Activated naive CD4-positive, alpha-beta T cell treated with anti-CD3 and anti-CD28 coated beads, Interleukin-2, amount 50 U/mL, for 72 hours (primary cell): Measurements from ENCODE around the gene TCTA. TPM values are rescaled to one million over a fixed set of nuclear protein-coding genes. Genes with fewer than 3 reads are reported as not detected.

Source experiments
- ATAC-seq, 2 donors: fragments of 150-1000 bp; cut with Tn5 transposase; 2 replicates each; pipeline ENCODE4 v1.10.0; 2021; ENCODE audit warnings: mild to moderate bottlenecking in 2 of 2, moderate library complexity in 2 of 2
- DNase-seq, 2 donors: peaks; one replicate each; pipeline ENCODE4 v3.0.0; 2021 to 2022; ENCODE audit warnings: low spot score in 2 of 2
- H3K27ac Mint-ChIP-seq, 2 donors: one replicate each; pipeline ENCODE4 v1.8.0; 2022; ENCODE audit warnings: mild to moderate bottlenecking in 2 of 2, mixed read lengths in 2 of 2
- H3K36me3 Mint-ChIP-seq, 2 donors: one replicate each; pipeline ENCODE4 v1.8.0; 2022; ENCODE audit warnings: mixed read lengths in 2 of 2
- H3K9me3 Mint-ChIP-seq, 2 donors: one replicate each; pipeline ENCODE4 v1.8.0; 2022; ENCODE audit warnings: mixed read lengths in 2 of 2
- total RNA-seq, 2 donors: library from RNA; stranded (reverse); gene quantifications; one replicate each; pipeline ENCODE4 v1.2.3, GENCODE V29; 2022

The TCTA gene
- total RNA-seq, 2 donors from 2014 or later, result 9.2 to 17.0 TPM

- ATAC-seq, result no peak
- H3K27ac Mint-ChIP-seq, result no peak overlapping the region
- H3K9me3 Mint-ChIP-seq, result no peaks in the 10 kb centered on the region
- DNase-seq, result no peak
- H3K36me3 Mint-ChIP-seq, result no peaks in the 10 kb centered on the region
Measured at GRCh38 chr3:49424816-49425215, 12.6 kb downstream of the TCTA start.

- Mint-ChIP-seq H3K36me3 (no peaks in the 10 kb centered on the region), H3K9me3 (no peaks in the 10 kb centered on the region), H3K27ac (peak overlapping the region in 1 of 2 donors; percentile 91)
- DNase-seq (no peak), ATAC-seq (no peak)
Measured at GRCh38 chr3:49427586-49427985, 15.4 kb downstream of the TCTA start.

- H3K27ac Mint-ChIP-seq, result peak overlapping the region; percentile 91 to 99
- no peaks in the 10 kb centered on the region for H3K9me3 Mint-ChIP-seq
- no peaks in the 10 kb centered on the region for H3K36me3 Mint-ChIP-seq
- peak; percentile 0 to 1 for ATAC-seq
- DNase-seq, result no peak
Measured at GRCh38 chr3:49428752-49429080, 16.5 kb downstream of the TCTA start.

- Mint-ChIP-seq H3K9me3 (no peaks in the 10 kb centered on the region), H3K36me3 (no peaks in the 10 kb centered on the region), H3K27ac (peak overlapping the region in 1 of 2 donors; percentile 86)
- ATAC-seq, result no peak
- no peak for DNase-seq
Measured at GRCh38 chr3:49434731-49435130, 22.5 kb downstream of the TCTA start.

- no peaks in the 10 kb centered on the region for H3K9me3 Mint-ChIP-seq
- DNase-seq (no peak), ATAC-seq (no peak)
- H3K36me3 Mint-ChIP-seq, result no peaks in the 10 kb centered on the region
- H3K27ac Mint-ChIP-seq, result no peak overlapping the region
Measured at GRCh38 chr3:49445391-49445790, 33.2 kb downstream of the TCTA start.

GRCh38 chr3:49453621-49454020 is 41.4 kb downstream of the TCTA start:
- Mint-ChIP-seq H3K36me3 (no peaks in the 10 kb centered on the region), H3K27ac (no peak overlapping the region), H3K9me3 (no peaks in the 10 kb centered on the region)
- ATAC-seq (no peak), DNase-seq (no peak)

GRCh38 chr3:49454458-49454857 is 42.2 kb downstream of the TCTA start:
- peak in 1 of 2 donors; percentile 52 for ATAC-seq
- H3K9me3 Mint-ChIP-seq, result no peaks in the 10 kb centered on the region

GRCh38 chr3:49454898-49455681 is 42.9 kb downstream of the TCTA start:
- DNase-seq, result no peak
- no peak for ATAC-seq
- Mint-ChIP-seq H3K27ac (peak overlapping the region in 1 of 2 donors; percentile 26), H3K36me3 (no peaks in the 10 kb centered on the region), H3K9me3 (no peaks in the 10 kb centered on the region)

More at GRCh38 chr3:49454458-49454857, 42.2 kb downstream of the TCTA start:
- H3K27ac Mint-ChIP-seq, result no peak overlapping the region
- no peak for DNase-seq
- H3K36me3 Mint-ChIP-seq, result no peaks in the 10 kb centered on the region

- ATAC-seq (no peak), DNase-seq (no peak)
- Mint-ChIP-seq H3K9me3 (no peaks in the 10 kb centered on the region), H3K27ac (peak overlapping the region in 1 of 2 donors; percentile 22), H3K36me3 (no peaks in the 10 kb centered on the region)
Measured at GRCh38 chr3:49456466-49456865, 44.2 kb downstream of the TCTA start.

- H3K27ac Mint-ChIP-seq, result no peak overlapping the region
- ATAC-seq (no peak), DNase-seq (no peak)
- H3K36me3 Mint-ChIP-seq, result no peaks in the 10 kb centered on the region
- H3K9me3 Mint-ChIP-seq, result no peaks in the 10 kb centered on the region
Measured at GRCh38 chr3:49460188-49460890, 48.1 kb downstream of the TCTA start.

GRCh38 chr3:49460956-49461355 is 48.7 kb downstream of the TCTA start:
- H3K9me3 Mint-ChIP-seq, result no peaks in the 10 kb centered on the region
- DNase-seq (no peak), ATAC-seq (no peak)
- H3K36me3 Mint-ChIP-seq, result no peaks in the 10 kb centered on the region
- H3K27ac Mint-ChIP-seq, result no peak overlapping the region

- peak overlapping the region in 1 of 2 donors; percentile 69 for H3K27ac Mint-ChIP-seq
- no peak for ATAC-seq
- H3K36me3 Mint-ChIP-seq, result no peaks in the 10 kb centered on the region
- DNase-seq, result no peak
- H3K9me3 Mint-ChIP-seq, result no peaks in the 10 kb centered on the region
Measured at GRCh38 chr3:49461443-49462171, 49.4 kb downstream of the TCTA start.

- H3K9me3 Mint-ChIP-seq, result no peaks in the 10 kb centered on the region
- no peak for DNase-seq
Measured at GRCh38 chr3:49462222-49462621, 50.0 kb downstream of the TCTA start.

GRCh38 chr3:49465270-49466034 is 53.2 kb downstream of the TCTA start:
- DNase-seq (no peak), ATAC-seq (no peak)
- H3K27ac Mint-ChIP-seq, result no peak overlapping the region
- H3K9me3 Mint-ChIP-seq, result no peaks in the 10 kb centered on the region
- no peaks in the 10 kb centered on the region for H3K36me3 Mint-ChIP-seq

More at GRCh38 chr3:49462222-49462621, 50.0 kb downstream of the TCTA start:
- H3K27ac Mint-ChIP-seq, result no peak overlapping the region
- peak in 1 of 2 donors; percentile 24 for ATAC-seq
- H3K36me3 Mint-ChIP-seq, result no peaks in the 10 kb centered on the region
